Activated CD4-positive, alpha-beta T cell treated with anti-CD3 and anti-CD28 coated beads for 36 hours (primary cell): Measurements from ENCODE around the gene RNGTT. TPM values are rescaled to one million over a fixed set of nuclear protein-coding genes. Genes with fewer than 3 reads are reported as not detected.
A peak's percentile ranks its signal among the peaks of the same experiment; 100 is the strongest.
"Not testable (repeated sequence)": the region's sequence is repeated elsewhere in the genome, so short reads cannot be mapped to it uniquely, and the experiment has no call there.

ENCODE experiments used
- ATAC-seq: fragments of 200-7000 bp; cut with Tn5 transposase; one replicate; pipeline ENCODE4 v1.10.0; 2021; ENCODE audit warnings: mild to moderate bottlenecking, moderate library complexity
- CTCF ChIA-PET: fragments of 350-600 bp; sonication (Branson Sonifier 250); formaldehyde crosslinking; loops from one replicate; lab custom pipeline; 2021; ENCODE audit warnings: antibody characterized with exemption; lab: Charles Lee
- POLR2A ChIA-PET: fragments of 350-600 bp; sonication (Branson Sonifier 250); formaldehyde crosslinking; loops from one replicate; lab custom pipeline; 2021; ENCODE audit warnings: antibody characterized with exemption, inconsistent platforms; lab: Charles Lee
- DNase-seq: peaks from one replicate; pipeline ENCODE4 v3.0.0-alpha.2; 2020
- H3K27ac Mint-ChIP-seq: one replicate; pipeline ENCODE4 v1.8.0; 2021; ENCODE audit warnings: mixed read lengths
- H3K27me3 Mint-ChIP-seq: one replicate; pipeline ENCODE4 v1.8.0; 2021; ENCODE audit warnings: mixed read lengths
- H3K36me3 Mint-ChIP-seq: one replicate; pipeline ENCODE4 v1.8.0; 2021; ENCODE audit warnings: low read depth, mixed read lengths
- H3K4me1 Mint-ChIP-seq: one replicate; pipeline ENCODE4 v1.8.0; 2021; ENCODE audit warnings: mixed read lengths
- H3K4me3 Mint-ChIP-seq: one replicate; pipeline ENCODE4 v1.8.0; 2021; ENCODE audit warnings: mild to moderate bottlenecking, moderate library complexity, mixed read lengths
- H3K9me3 Mint-ChIP-seq: one replicate; pipeline ENCODE4 v1.8.0; 2021; ENCODE audit warnings: low read depth, mixed read lengths
- intact Hi-C, 2 experiments: fragments of 100-400 bp; cut with DNase I in 1 of 2; cut with micrococcal nuclease in 1 of 2; formaldehyde crosslinking; loops; one replicate each; pipeline versions ENCODE4 v1.14.2 to v1.15.1; 2022 to 2024; cut with DNase I, micrococcal nuclease
- total RNA-seq, 2 experiments: library from RNA; stranded (reverse); gene quantifications; one replicate each; pipeline ENCODE4 v1.2.3, GENCODE V29; 2021

Gene RNGTT
- total RNA-seq, 2 experiments from 2014 or later, result 17.5 to 21.5 TPM

DNA sequence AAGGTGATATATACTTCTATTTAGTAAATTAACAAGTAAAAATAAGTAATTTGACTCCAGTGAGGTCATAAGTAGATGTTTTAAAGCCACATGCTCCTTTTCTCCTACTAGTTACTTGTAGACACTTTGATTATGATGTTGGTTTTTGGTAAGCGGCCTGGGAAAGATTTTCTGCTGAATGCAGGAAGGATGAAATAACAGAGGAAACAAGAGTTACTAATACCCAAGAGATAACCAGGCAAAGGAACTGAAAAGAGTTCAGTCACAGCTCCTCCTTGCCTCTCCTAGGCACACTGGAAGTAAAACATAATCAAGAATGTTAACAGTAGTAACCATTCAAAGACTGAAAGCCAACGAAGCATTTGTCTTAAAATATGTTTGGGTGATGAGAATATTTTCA lies 203.3 kb downstream of the RNGTT start:
- peaks cover 18% of the 10 kb centered on the region for H3K36me3 Mint-ChIP-seq
- H3K4me3 Mint-ChIP-seq, result no peak overlapping the region
- H3K27ac Mint-ChIP-seq, result no peak overlapping the region
- ChIA-PET CTCF (interaction anchor here (0.9 to 1.2 kb wide), 3 partner anchors 15 to 22 kb away, joined by 3 read pairs; no protein-coding TSS in a partner anchor), POLR2A (no interaction called here)
- no peak for DNase-seq
- H3K4me1 Mint-ChIP-seq, result no peaks in the 10 kb centered on the region
- no peaks in the 10 kb centered on the region for H3K27me3 Mint-ChIP-seq
- no peaks in the 10 kb centered on the region for H3K9me3 Mint-ChIP-seq
- intact Hi-C loops, result no loop called here
- no peak for ATAC-seq

DNA sequence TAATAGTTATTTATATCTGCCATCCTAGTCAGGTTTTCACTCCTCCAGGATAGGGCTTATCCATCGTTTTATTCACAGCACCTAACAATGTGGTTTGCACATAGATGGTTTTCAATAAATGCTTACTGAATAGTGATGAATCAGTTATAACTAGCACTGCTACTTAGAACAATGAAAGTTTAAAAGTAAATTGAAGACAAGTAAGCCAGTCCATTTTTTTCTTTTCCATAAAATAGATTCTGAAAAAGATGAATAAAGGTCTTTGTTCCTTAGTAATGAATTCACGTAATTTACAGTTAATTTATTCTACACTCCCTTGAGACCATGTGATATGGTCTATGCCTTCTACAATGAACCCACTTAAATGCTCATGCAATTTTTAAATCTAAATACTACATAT lies 212.5 kb downstream of the RNGTT start:
- no peak overlapping the region for H3K4me3 Mint-ChIP-seq
- ATAC-seq, result no peak
- no peaks in the 10 kb centered on the region for H3K9me3 Mint-ChIP-seq
- peaks cover 15% of the 10 kb centered on the region for H3K36me3 Mint-ChIP-seq
- intact Hi-C loops, result no loop called here
- H3K4me1 Mint-ChIP-seq, result no peaks in the 10 kb centered on the region
- ChIA-PET CTCF (no interaction called here), POLR2A (no interaction called here)
- H3K27me3 Mint-ChIP-seq, result no peaks in the 10 kb centered on the region
- H3K27ac Mint-ChIP-seq, result no peak overlapping the region
- no peak for DNase-seq

GRCh38 chr6:88749849-88750248 lies 213.6 kb downstream of the RNGTT start:
- Mint-ChIP-seq H3K36me3 (peaks cover 9% of the 10 kb centered on the region), H3K27ac (no peak overlapping the region), H3K9me3 (no peaks in the 10 kb centered on the region), H3K4me1 (peaks cover 2% of the 10 kb centered on the region), H3K4me3 (no peak overlapping the region), H3K27me3 (no peaks in the 10 kb centered on the region)
- DNase-seq, result no peak
- ChIA-PET CTCF (no interaction called here), POLR2A (no interaction called here)
- intact Hi-C loops, result no loop called here
- ATAC-seq, result no peak

- Mint-ChIP-seq H3K4me1 (peaks cover 2% of the 10 kb centered on the region), H3K9me3 (no peaks in the 10 kb centered on the region), H3K36me3 (peaks cover 7% of the 10 kb centered on the region), H3K27me3 (no peaks in the 10 kb centered on the region), H3K27ac (no peak overlapping the region), H3K4me3 (no peak overlapping the region)
- intact Hi-C loops, result no loop called here
- ATAC-seq (no peak), DNase-seq (no peak)
- ChIA-PET CTCF (interaction anchor here (0.7 kb wide), 1 partner anchor 520 kb away, joined by 3 read pairs; no protein-coding TSS in a partner anchor), POLR2A (no interaction called here)
These were observed 215.3 kb downstream of the RNGTT start for GRCh38 chr6:88748141-88748540.

GRCh38 chr6:88741939-88742338 lies 221.5 kb downstream of the RNGTT start:
- H3K36me3 Mint-ChIP-seq, result peaks cover 37% of the 10 kb centered on the region
- intact Hi-C loops, result no loop called here
- ChIA-PET CTCF (interaction anchor here (0.8 kb wide), 1 partner anchor 19 kb away, joined by 3 read pairs; no protein-coding TSS in a partner anchor), POLR2A (no interaction called here)
- H3K4me1 Mint-ChIP-seq, result peaks cover 2% of the 10 kb centered on the region
- peaks cover 3% of the 10 kb centered on the region for H3K9me3 Mint-ChIP-seq
- H3K27me3 Mint-ChIP-seq, result no peaks in the 10 kb centered on the region
- ATAC-seq (no peak), DNase-seq (no peak)
- H3K4me3 Mint-ChIP-seq, result no peak overlapping the region
- H3K27ac Mint-ChIP-seq, result no peak overlapping the region

GRCh38 chr6:88741071-88741470 lies 222.3 kb downstream of the RNGTT start:
- ChIA-PET POLR2A (no interaction called here), CTCF (interaction anchor here (0.6 kb wide), 1 partner anchor 51 kb away, joined by 6 read pairs; no protein-coding TSS in a partner anchor)
- intact Hi-C loops, result no loop called here
- Mint-ChIP-seq H3K27ac (no peak overlapping the region), H3K4me3 (no peak overlapping the region), H3K36me3 (peaks cover 41% of the 10 kb centered on the region), H3K4me1 (peaks cover 2% of the 10 kb centered on the region), H3K27me3 (no peaks in the 10 kb centered on the region), H3K9me3 (peaks cover 3% of the 10 kb centered on the region)
- no peak for DNase-seq
- no peak for ATAC-seq

- no peak for ATAC-seq
- H3K27ac Mint-ChIP-seq, result no peak overlapping the region
- POLR2A ChIA-PET, result no interaction called here
- intact Hi-C loops, result no loop called here
- no peak overlapping the region for H3K4me3 Mint-ChIP-seq
- no peaks in the 10 kb centered on the region for H3K27me3 Mint-ChIP-seq
- DNase-seq, result no peak
- H3K4me1 Mint-ChIP-seq, result peaks cover 2% of the 10 kb centered on the region
- H3K9me3 Mint-ChIP-seq, result no peaks in the 10 kb centered on the region
- peaks cover 40% of the 10 kb centered on the region for H3K36me3 Mint-ChIP-seq
- CTCF ChIA-PET, result interaction anchor here (1.0 to 1.1 kb wide), 2 partner anchors 9 to 12 kb away, joined by 3 to 5 read pairs; no protein-coding TSS in a partner anchor
These were observed 228.9 kb downstream of the RNGTT start for GRCh38 chr6:88734544-88734943.

DNA sequence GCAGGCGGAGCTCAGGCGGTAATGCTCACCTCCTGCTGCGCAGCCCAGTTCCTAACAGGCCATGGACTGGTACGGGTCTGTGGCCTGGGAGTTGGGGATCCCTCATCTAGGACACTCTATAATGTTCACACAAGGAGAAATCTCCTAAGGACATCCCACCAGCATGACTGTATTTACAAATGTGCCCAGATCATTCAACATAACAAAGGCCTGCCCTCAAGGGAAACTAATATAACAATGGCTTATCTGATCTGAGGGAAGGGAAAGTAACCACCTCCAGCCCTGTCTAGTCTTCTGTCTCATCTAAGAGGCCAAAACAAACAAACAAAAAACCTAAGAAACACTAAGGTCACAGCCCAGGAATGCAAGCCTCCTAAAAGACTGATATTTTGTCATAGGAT lies 232.8 kb downstream of the RNGTT start:
- intact Hi-C loops, result no loop called here
- no peaks in the 10 kb centered on the region for H3K27me3 Mint-ChIP-seq
- no peak overlapping the region for H3K27ac Mint-ChIP-seq
- DNase-seq (no peak), ATAC-seq (no peak)
- H3K4me1 Mint-ChIP-seq, result peaks cover 6% of the 10 kb centered on the region
- H3K4me3 Mint-ChIP-seq, result no peak overlapping the region
- no peaks in the 10 kb centered on the region for H3K9me3 Mint-ChIP-seq
- CTCF ChIA-PET, result no interaction called here
- peaks cover 22% of the 10 kb centered on the region for H3K36me3 Mint-ChIP-seq
- POLR2A ChIA-PET, result no interaction called here

DNA sequence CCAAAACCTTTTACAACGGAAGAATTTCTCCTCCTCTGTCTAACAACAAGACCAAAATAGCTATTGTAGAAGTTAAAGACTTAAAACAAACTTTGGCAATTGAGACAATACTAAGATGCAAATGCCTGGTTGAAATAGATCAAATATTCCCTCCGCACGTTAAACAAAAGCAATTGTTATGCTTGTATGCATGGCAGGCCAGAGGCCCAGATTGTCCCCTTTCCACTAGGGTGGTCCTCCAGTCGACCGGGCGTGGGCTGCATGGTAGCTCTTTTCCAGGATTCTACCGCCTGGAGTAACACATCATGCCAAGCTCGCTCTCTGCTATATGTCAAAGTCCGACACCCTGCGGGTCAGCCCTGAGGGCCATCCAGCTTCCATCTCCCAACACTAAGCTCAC lies 234.7 kb downstream of the RNGTT start:
- H3K27ac Mint-ChIP-seq, result no peak overlapping the region
- ChIA-PET POLR2A (interaction anchor here (0.6 to 0.7 kb wide), 2 partner anchors 402 to 491 kb away, joined by 3 to 7 read pairs; no protein-coding TSS in a partner anchor), CTCF (interaction anchor here (2.5 kb wide), 1 partner anchor 12 kb away, joined by 8 read pairs; no protein-coding TSS in a partner anchor)

GRCh38 chr6:88726409-88726808 lies 237.0 kb downstream of the RNGTT start:
- CTCF ChIA-PET, ATAC-seq: not testable (repeated sequence)
- peaks cover 19% of the 10 kb centered on the region for H3K4me1 Mint-ChIP-seq

More for the DNA sequence above, 234.7 kb downstream of the RNGTT start:
- H3K9me3 Mint-ChIP-seq, result no peaks in the 10 kb centered on the region
- ATAC-seq (no peak), DNase-seq (no peak)
- no peaks in the 10 kb centered on the region for H3K27me3 Mint-ChIP-seq
- peaks cover 23% of the 10 kb centered on the region for H3K36me3 Mint-ChIP-seq
- peaks cover 19% of the 10 kb centered on the region for H3K4me1 Mint-ChIP-seq
- H3K4me3 Mint-ChIP-seq, result no peak overlapping the region
- intact Hi-C loops, result no loop called here

DNA sequence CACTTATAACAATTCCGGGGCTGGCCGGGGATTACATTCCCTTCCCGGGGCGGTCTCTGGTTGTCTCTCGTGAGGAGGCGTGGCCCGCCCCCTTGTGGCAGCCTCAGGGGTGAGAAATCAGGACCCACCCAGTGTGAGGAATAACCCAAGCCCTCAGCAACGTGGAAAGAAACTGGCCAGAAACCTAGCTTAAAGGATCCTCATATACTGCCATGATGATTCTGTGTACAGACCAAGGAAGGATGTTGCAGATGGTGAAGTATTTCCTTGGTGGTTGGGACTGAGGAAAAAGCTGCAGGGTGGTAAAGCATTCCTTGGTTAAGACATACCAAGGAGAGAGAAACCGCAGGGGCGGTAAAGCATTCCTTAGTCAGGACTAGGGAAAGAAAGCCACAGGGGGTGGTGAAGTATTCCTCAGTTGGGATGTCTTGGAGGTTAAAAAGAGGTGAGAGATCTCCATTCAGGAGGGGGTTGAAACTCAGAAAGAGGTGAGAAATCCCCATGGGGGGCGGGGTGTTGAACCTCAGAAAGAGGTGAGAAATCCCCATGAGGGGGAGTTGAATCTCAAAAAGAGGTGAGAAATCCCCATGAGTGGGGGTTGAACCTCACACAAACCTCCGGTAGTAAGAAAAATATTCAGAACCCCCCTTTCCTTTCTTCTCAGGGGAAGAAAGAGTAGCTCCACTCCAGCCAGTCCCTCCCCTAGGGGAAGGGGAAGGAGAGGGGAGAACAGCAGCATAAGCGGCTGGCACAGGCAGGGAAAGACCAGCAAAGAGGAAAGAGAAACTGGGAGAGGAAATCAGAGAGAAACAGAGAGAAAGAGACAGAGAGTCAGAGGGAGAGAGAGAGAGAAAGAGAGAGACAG lies 238.1 kb downstream of the RNGTT start:
- Mint-ChIP-seq H3K27ac (peak overlapping the region; percentile 20), H3K4me1 (peaks cover 19% of the 10 kb centered on the region), H3K36me3 (peaks cover 14% of the 10 kb centered on the region), H3K27me3 (no peaks in the 10 kb centered on the region), H3K9me3 (no peaks in the 10 kb centered on the region), H3K4me3 (no peak overlapping the region)
- POLR2A ChIA-PET, result interaction anchor here (0.5 kb wide), 1 partner anchor 969 kb away, joined by 5 read pairs; no protein-coding TSS in a partner anchor
- peak; percentile 55 for DNase-seq
- ATAC-seq, result peak; percentile 30
- CTCF ChIA-PET, result no interaction called here
- intact Hi-C loops, result no loop called here

More at GRCh38 chr6:88726409-88726808, 237.0 kb downstream of the RNGTT start:
- H3K36me3 Mint-ChIP-seq, result peaks cover 20% of the 10 kb centered on the region
- H3K27ac Mint-ChIP-seq, H3K27me3 Mint-ChIP-seq, DNase-seq, POLR2A ChIA-PET, H3K9me3 Mint-ChIP-seq, H3K4me3 Mint-ChIP-seq, intact Hi-C loops: not testable (repeated sequence)

- CTCF ChIA-PET, result no interaction called here
- Mint-ChIP-seq H3K9me3 (no peaks in the 10 kb centered on the region), H3K27me3 (no peaks in the 10 kb centered on the region), H3K27ac (no peak overlapping the region), H3K36me3 (peaks cover 16% of the 10 kb centered on the region), H3K4me1 (peaks cover 19% of the 10 kb centered on the region), H3K4me3 (no peak overlapping the region)
- intact Hi-C loops, result no loop called here
- POLR2A ChIA-PET, result no interaction called here
- no peak for DNase-seq
- ATAC-seq, result no peak
These were observed 240.7 kb downstream of the RNGTT start for GRCh38 chr6:88722686-88723085.
